Measurements from ENCODE around the gene TMEM169. TPM values are rescaled to one million over a fixed set of nuclear protein-coding genes. Genes with fewer than 3 reads are reported as not detected.

TMEM169 gene
- total and polyA plus RNA-seq, 2 of the 13 experiments (the other 11 are each of a cell fraction or from before 2014, with no cell fraction given), result 1.5 to 4.5 TPM

- Histone ChIP-seq H3K36me3 (replicated peaks in 1 of 2; ENCODE audit: control insufficient read depth in 1 of 2, insufficient read depth in 2 of 2, low read length in 2 of 2) (peaks cover 1 to 31% of the 10 kb centered on the region in 2 experiments; a peak in 4 of 5 replicates), H2AFZ (ENCODE audit: low read length) (no peak overlapping the region), H3K4me1 (ENCODE audit: insufficient read depth, low read length) (peaks cover 95% of the 10 kb centered on the region), H3K27me3 (ENCODE audit: control insufficient read depth in 1 of 2, insufficient read depth in 2 of 2, low read length in 2 of 2) (no peaks in the 10 kb centered on the region), H3K27ac (ENCODE audit: extremely low read length, insufficient read depth, low read length) (no peak overlapping the region), H3K9ac (ENCODE audit: insufficient read depth, low read depth, low read length) (no peak overlapping the region), H3K79me2 (ENCODE audit: insufficient read depth, low read length) (peaks cover 55% of the 10 kb centered on the region), H3K4me3 (replicated peaks in 1 of 3; ENCODE audit: insufficient read depth in 1 of 3, low read depth in 2 of 3, low read length in 3 of 3) (no peak overlapping the region), H3K9me3 (ENCODE audit: low read length) (no peaks in the 10 kb centered on the region), H3K4me2 (ENCODE audit: low read depth, low read length) (no peak overlapping the region), H4K20me1 (ENCODE audit: insufficient read depth, low read length) (no peaks in the 10 kb centered on the region)
- CTCF ChIA-PET (ENCODE audit: low intra/inter-chr PET ratio, low total read pairs), result no interaction called here
- in situ Hi-C loops (cut with HindIII; ENCODE audit: extremely low pct_ligation_motif_present, low pct_unique_long_range_greater_than_20kb), result no loop called here
- BruUV-seq (replicated peaks), result no TSS peak
- ATAC-seq (no peak), FAIRE-seq (no peak), DNase-seq (ENCODE audit: low spot score) (no peak)
- no peak for TF ChIP-seq XRCC5 (optimal IDR thresholded peaks at IDR 0.05; ENCODE audit: low read length)
- TF ChIP-seq ATF7-NPFF (CRISPR knock-in tag; IDR thresholded peaks at IDR 0.05; ENCODE audit: low read depth), result no peak
- no peak for TF ChIP-seq ZFP62 (CRISPR knock-in tag; IDR thresholded peaks at IDR 0.05)
- no peak for TF ChIP-seq ZNF749 (CRISPR knock-in tag; IDR thresholded peaks at IDR 0.05; ENCODE audit: borderline replicate concordance)
- TF ChIP-seq SOX6 (IDR thresholded peaks at IDR 0.05), result no peak
- peak; percentile 6; the same call in 1 of the 2 replicates for TF ChIP-seq SOX6 (CRISPR knock-in tag; IDR thresholded peaks at IDR 0.05)
- TF ChIP-seq FOSL2 (CRISPR knock-in tag; IDR thresholded peaks at IDR 0.05), result peak; percentile 60
- no peak for TF ChIP-seq ATF1 (CRISPR knock-in tag; IDR thresholded peaks at IDR 0.05)
- no peak for TF ChIP-seq YY1 (IDR thresholded peaks at IDR 0.05; ENCODE audit: insufficient read depth, insufficient replicate concordance, low read depth, low read length)
- peak; percentile 34; the same call in 1 of the 2 replicates for TF ChIP-seq ZNF652 (CRISPR knock-in tag; IDR thresholded peaks at IDR 0.05; ENCODE audit: borderline replicate concordance, low read depth)
- TF ChIP-seq FOXM1 (CRISPR knock-in tag; IDR thresholded peaks at IDR 0.05), result no peak
- intact Hi-C loops (cut with micrococcal nuclease; ENCODE audit: unreplicated experiment), result no loop called here
- POLR2A ChIA-PET, result interaction anchor here (0.6 to 3.0 kb wide), 2 partner anchors 9 to 33 kb away, joined by 3 to 17 read pairs; partner anchors contain the start of gene XRCC5
- 88% methylated on average over 1 of the region's 1 CpG for WGBS (ENCODE audit: low lambda C conversion rate)
These were observed 6.9 kb upstream of the TMEM169 start for GRCh38 chr2:216074794-216075193.
